Ramos (cell line): ENCODE data around the gene CD248.

ENCODE experiments used
- in situ Hi-C: fragments of 300-500 bp; cut with MboI; formaldehyde crosslinking; loops from one replicate; pipeline ENCODE4 v1.14.3; 2022; ENCODE audit warnings: low sequenced_read_pairs; ENCODE audit not compliant: unreplicated experiment

CD248 gene

GRCh38 chr11:66341502-66342126 lies 24.8 kb upstream of the CD248 start:
- in situ Hi-C loops = no loop called here

- in situ Hi-C loops = no loop called here
Measured at GRCh38 chr11:66340596-66341501, 24.0 kb upstream of the CD248 start.

- in situ Hi-C loops = no loop called here
Measured at GRCh38 chr11:66339686-66340483, 23.0 kb upstream of the CD248 start.

GRCh38 chr11:66339162-66339675 lies 22.4 kb upstream of the CD248 start:
- in situ Hi-C loops = no loop called here

GRCh38 chr11:66338276-66339161 lies 21.7 kb upstream of the CD248 start:
- in situ Hi-C loops = no loop called here

- in situ Hi-C loops = no loop called here
Measured at GRCh38 chr11:66337103-66337899, 20.5 kb upstream of the CD248 start.

- in situ Hi-C loops = no loop called here
Measured at GRCh38 chr11:66336234-66337102, 19.6 kb upstream of the CD248 start, which contains the start of gene RIN1. Gene RIN1, minus strand, starts transcription at chr11:66336434. Its CDS starts 32 bp downstream, at chr11:66336402.

- in situ Hi-C loops = no loop called here
Measured at GRCh38 chr11:66335531-66336233, 18.8 kb upstream of the CD248 start.

- in situ Hi-C loops = no loop called here
Measured at GRCh38 chr11:66334605-66335442, 18.0 kb upstream of the CD248 start.

GRCh38 chr11:66333896-66334604 lies 17.2 kb upstream of the CD248 start:
- in situ Hi-C loops = no loop called here

GRCh38 chr11:66333220-66333877 lies 16.5 kb upstream of the CD248 start:
- in situ Hi-C loops = no loop called here

- in situ Hi-C loops = no loop called here
Measured at GRCh38 chr11:66332371-66333219, 15.8 kb upstream of the CD248 start.

GRCh38 chr11:66331542-66332370 lies 14.9 kb upstream of the CD248 start:
- in situ Hi-C loops = no loop called here

- in situ Hi-C loops = no loop called here
Measured at GRCh38 chr11:66330931-66331330, 14.1 kb upstream of the CD248 start.
